Measurements from ENCODE around the gene PREB. TPM values are rescaled to one million over a fixed set of nuclear protein-coding genes. Genes with fewer than 3 reads are reported as not detected.

The PREB gene
- total RNA-seq, 6 experiments from 2014 or later = 27.1 to 102 (median 59.2) TPM

- H3K4me3 ChIP-seq = no peak overlapping the region
- H3K27ac ChIP-seq = no peak overlapping the region
- TF ChIP-seq CTCF (IDR thresholded peaks at IDR 0.05) = no peak
- TF ChIP-seq POLR2A (IDR thresholded peaks at IDR 0.05) = no peak
- no peak for ATAC-seq
- H3K27me3 ChIP-seq = no peaks in the 10 kb centered on the region
- H3K4me1 ChIP-seq = no peaks in the 10 kb centered on the region
- H3K36me3 ChIP-seq = no peaks in the 10 kb centered on the region
- no peak for DNase-seq
- intact Hi-C loops (cut with DNase I) = no loop called here
- 94% methylated on average over 9 of the region's 9 CpGs for WGBS (ENCODE audit: insufficient coverage, low coverage, low lambda C conversion rate, missing lambda C conversion rate)
- H3K9me3 ChIP-seq = no peaks in the 10 kb centered on the region
These were observed 25.8 kb upstream of the PREB start for GRCh38 chr2:27160191-27160590.

- intact Hi-C loops (cut with DNase I) = no loop called here
- WGBS (ENCODE audit: insufficient coverage, low coverage, low lambda C conversion rate, missing lambda C conversion rate) = 84% methylated on average over 3 of the region's 6 CpGs
- TF ChIP-seq CTCF (IDR thresholded peaks at IDR 0.05) = no peak
- TF ChIP-seq POLR2A (IDR thresholded peaks at IDR 0.05) = no peak
- H3K27ac ChIP-seq = no peak overlapping the region
- no peaks in the 10 kb centered on the region for H3K27me3 ChIP-seq
- ATAC-seq = no peak
- no peak for DNase-seq
- H3K4me3 ChIP-seq = no peak overlapping the region
- no peaks in the 10 kb centered on the region for H3K4me1 ChIP-seq
- no peaks in the 10 kb centered on the region for H3K36me3 ChIP-seq
- H3K9me3 ChIP-seq = no peaks in the 10 kb centered on the region
These were observed 24.8 kb upstream of the PREB start for GRCh38 chr2:27159271-27159670.

- no peak overlapping the region for H3K4me3 ChIP-seq
- H3K9me3 ChIP-seq = no peaks in the 10 kb centered on the region
- no peaks in the 10 kb centered on the region for H3K4me1 ChIP-seq
- H3K27me3 ChIP-seq = no peaks in the 10 kb centered on the region
- H3K27ac ChIP-seq = no peak overlapping the region
- ATAC-seq (no peak), DNase-seq (no peak)
- no peak for TF ChIP-seq POLR2A (IDR thresholded peaks at IDR 0.05)
- TF ChIP-seq CTCF (IDR thresholded peaks at IDR 0.05) = no peak
- H3K36me3 ChIP-seq = no peaks in the 10 kb centered on the region
- intact Hi-C loops (cut with DNase I) = no loop called here
- WGBS (ENCODE audit: insufficient coverage, low coverage, low lambda C conversion rate, missing lambda C conversion rate) = 47% methylated on average over 3 of the region's 6 CpGs
These were observed 24.0 kb upstream of the PREB start for GRCh38 chr2:27158468-27158867.

GRCh38 chr2:27155069-27155520 lies 20.7 kb upstream of the PREB start:
- no peaks in the 10 kb centered on the region for H3K9me3 ChIP-seq
- WGBS (ENCODE audit: insufficient coverage, low coverage, low lambda C conversion rate, missing lambda C conversion rate) = 81% methylated on average over 3 of the region's 9 CpGs
- H3K36me3 ChIP-seq = no peaks in the 10 kb centered on the region
- DNase-seq = peak in 1 of 3 donors; percentile 29
- TF ChIP-seq CTCF (IDR thresholded peaks at IDR 0.05) = no peak
- TF ChIP-seq POLR2A (IDR thresholded peaks at IDR 0.05) = no peak
- no peak overlapping the region for H3K27ac ChIP-seq
- ATAC-seq = no peak
- no peaks in the 10 kb centered on the region for H3K27me3 ChIP-seq
- intact Hi-C loops (cut with DNase I) = no loop called here
- H3K4me1 ChIP-seq = no peaks in the 10 kb centered on the region
- H3K4me3 ChIP-seq = no peak overlapping the region

- Histone ChIP-seq H3K9me3 (no peaks in the 10 kb centered on the region), H3K27me3 (no peaks in the 10 kb centered on the region), H3K36me3 (no peaks in the 10 kb centered on the region), H3K4me1 (no peaks in the 10 kb centered on the region), H3K27ac (no peak overlapping the region), H3K4me3 (no peak overlapping the region)
- 90% methylated on average over 5 of the region's 6 CpGs for WGBS (ENCODE audit: insufficient coverage, low coverage, low lambda C conversion rate, missing lambda C conversion rate)
- ATAC-seq (peak in 1 of 4 donors; percentile 13), DNase-seq (no peak)
- intact Hi-C loops (cut with DNase I) = no loop called here
- TF ChIP-seq POLR2A (IDR thresholded peaks at IDR 0.05) (no peak), CTCF (IDR thresholded peaks at IDR 0.05) (no peak)
These were observed 20.1 kb upstream of the PREB start for GRCh38 chr2:27154488-27154887.
